Liver (tissue), 2 donors: ENCODE data around the gene ARAP2.

Experiments used
- CTCF ChIP-seq: fragments of 150-350 bp; IDR thresholded peaks from 2 replicates; pipeline ENCODE4 v1.5.1; 2017; ENCODE audit warnings: improper control_type of control experiment, low read depth, low read length; ENCODE audit not compliant: missing input control
- REST ChIP-seq: IDR thresholded peaks from 2 replicates; pipeline ENCODE4 v1.6.1; 2016; ENCODE audit warnings: antibody characterized with exemption, mild to moderate bottlenecking
- donor health status: healthy.

GRCh38 chr4:36115312-36115711 lies 129.0 kb downstream of the ARAP2 start:
- no peak for TF ChIP-seq REST
- no peak for TF ChIP-seq CTCF
